HepG2 (cell line): ENCODE results near the gene CIB1. TPM values are rescaled to one million over a fixed set of nuclear protein-coding genes. Genes with fewer than 3 reads are reported as not detected.
A peak's percentile ranks its signal among the peaks of the same experiment; 100 is the strongest.

Experiments
- AKNA ChIP-seq: sonication (generic); formaldehyde crosslinking; IDR thresholded peaks from 2 replicates; pipeline ENCODE4 v1.4.0; 2020; ENCODE audit warnings: missing genetic modification reagents, borderline replicate concordance
- ARID2 ChIP-seq: sonication (generic); formaldehyde crosslinking; IDR thresholded peaks from 2 replicates; pipeline ENCODE4 v1.8.1; 2022; ENCODE audit warnings: mild to moderate bottlenecking, missing genetic modification reagents, borderline replicate concordance
- BRCA1 ChIP-seq: sonication (generic); formaldehyde crosslinking; IDR thresholded peaks from 2 replicates; pipeline ENCODE4 v1.4.0; 2020; ENCODE audit warnings: missing genetic modification reagents
- CREBL2 ChIP-seq: sonication (generic); formaldehyde crosslinking; IDR thresholded peaks from 2 replicates; pipeline ENCODE4 v1.8.1; 2023; ENCODE audit warnings: missing genetic modification reagents, mild to moderate bottlenecking, borderline replicate concordance
- ISL2 ChIP-seq: sonication (generic); formaldehyde crosslinking; IDR thresholded peaks from 2 replicates; pipeline ENCODE4 v1.5.0; 2020; ENCODE audit warnings: missing genetic modification reagents
- MIER2 ChIP-seq: IDR thresholded peaks from 2 replicates; pipeline ENCODE4 v1.6.1; 2016; ENCODE audit warnings: missing biosample characterization, missing genetic modification reagents
- NFIB ChIP-seq: sonication (generic); formaldehyde crosslinking; IDR thresholded peaks from 2 replicates; pipeline ENCODE4 v1.9.0; 2021; ENCODE audit warnings: missing genetic modification reagents, mild to moderate bottlenecking, borderline replicate concordance
- NR2F2 ChIP-seq: IDR thresholded peaks from 2 replicates; pipeline ENCODE4 v1.6.1; 2012; ENCODE audit warnings: low read depth, inconsistent platforms, borderline replicate concordance
- POLR2A ChIP-seq, 2 experiments: IDR thresholded peaks; 2 replicates each; pipeline ENCODE4 v1.6.1; 2011; ENCODE audit warnings: low read depth in 2 of 2, low read length in 2 of 2, mild to moderate bottlenecking in 1 of 2, moderate library complexity in 1 of 2; ENCODE audit not compliant: insufficient read depth in 1 of 2
- POLR2AphosphoS5 ChIP-seq: IDR thresholded peaks from 2 replicates; pipeline ENCODE4 v1.6.1; 2012; ENCODE audit warnings: low read depth, low read length
- RBAK ChIP-seq: sonication (generic); formaldehyde crosslinking; IDR thresholded peaks from 2 replicates; pipeline ENCODE4 v1.5.1; 2020; ENCODE audit warnings: mild to moderate bottlenecking, missing genetic modification reagents
- RBM39 ChIP-seq: fragments of 200-400 bp; formaldehyde crosslinking; IDR thresholded peaks from one replicate; pipeline ENCODE4 v1.6.1; 2018; ENCODE audit warnings: antibody characterized with exemption, mild to moderate bottlenecking, low read depth, low read length; ENCODE audit not compliant: poor library complexity, severe bottlenecking
- SOX6 ChIP-seq, 2 experiments: fragments of 450-650 bp in 1 of 2; sonication (generic) in 1 of 2; formaldehyde crosslinking in 1 of 2; IDR thresholded peaks; 2 replicates each; pipeline versions ENCODE4 v1.4.0 to v1.6.1; 2017 to 2020; ENCODE audit warnings: antibody characterized with exemption in 1 of 2, mild to moderate bottlenecking in 1 of 2, missing genetic modification reagents in 1 of 2
- TARDBP ChIP-seq: sonication (generic); formaldehyde crosslinking; IDR thresholded peaks from 2 replicates; pipeline ENCODE4 v1.8.0; 2022; ENCODE audit warnings: mild to moderate bottlenecking, missing genetic modification reagents
- THAP11 ChIP-seq: IDR thresholded peaks from 2 replicates; pipeline ENCODE4 v1.6.1; 2016; ENCODE audit warnings: missing biosample characterization, missing genetic modification reagents
- U2AF2 ChIP-seq: fragments of 200-400 bp; formaldehyde crosslinking; IDR thresholded peaks from 2 replicates; pipeline ENCODE4 v1.6.1; 2017; ENCODE audit warnings: low read depth, mild to moderate bottlenecking, low read length
- ZBTB21 ChIP-seq: sonication (generic); formaldehyde crosslinking; IDR thresholded peaks from 2 replicates; pipeline ENCODE4 v1.4.0; 2020; ENCODE audit warnings: missing genetic modification reagents
- ZFP36L2 ChIP-seq: sonication (generic); formaldehyde crosslinking; IDR thresholded peaks from 2 replicates; pipeline ENCODE4 v1.4.0; 2020; ENCODE audit warnings: missing genetic modification reagents
- ZNF33B ChIP-seq: sonication (generic); formaldehyde crosslinking; IDR thresholded peaks from 2 replicates; pipeline ENCODE4 v1.5.1; 2020; ENCODE audit warnings: mild to moderate bottlenecking, missing genetic modification reagents
- ZNF354B ChIP-seq: sonication (generic); formaldehyde crosslinking; IDR thresholded peaks from 2 replicates; pipeline ENCODE4 v1.8.0; 2022; ENCODE audit warnings: mild to moderate bottlenecking, missing genetic modification reagents
- ZNF549 ChIP-seq: sonication (generic); formaldehyde crosslinking; IDR thresholded peaks from 2 replicates; pipeline ENCODE4 v1.5.0; 2020; ENCODE audit warnings: missing genetic modification reagents
- ZNF761 ChIP-seq: sonication (generic); formaldehyde crosslinking; conservative IDR thresholded peaks from 2 replicates; pipeline ENCODE4 v1.4.0; 2020; ENCODE audit warnings: mild to moderate bottlenecking, missing genetic modification reagents
- polyA plus RNA-seq, 8 experiments: library from polyadenylated mRNA; depleted of rRNA in 3 of 8; stranded (reverse) in 7 of 8; unstranded in 1 of 8; fragments of >200 nt; fragmentation: Illumina TruSeq in 4 of 8; extraction: Trizol in 4 of 8; gene quantifications; 2 replicates each; pipeline versions ENCODE4 v1.2.1 to v1.2.3, GENCODE V29; 2011 to 2016; ENCODE audit warnings: low read depth in 4 of 8, missing spikeins in 1 of 8, mixed read lengths in 1 of 8; ENCODE audit not compliant: insufficient read depth in 1 of 8
- total RNA-seq, 5 experiments: library from RNA; depleted of rRNA; stranded (reverse); fragments of >200 nt; fragmentation: Illumina TruSeq; extraction: Trizol; gene quantifications; 2 replicates each; pipeline ENCODE4 v1.2.3, GENCODE V29; 2016; ENCODE audit warnings: low read depth in 1 of 5
- TF ChIP-seq, protein P1 (sequence below): sonication (generic); formaldehyde crosslinking; IDR thresholded peaks from 2 replicates; pipeline ENCODE4 v1.8.1; 2023; ENCODE audit warnings: mild to moderate bottlenecking, inconsistent platforms, moderate library complexity, missing genetic modification reagents, borderline replicate concordance

CIB1 gene
- total and polyA plus RNA-seq, 2 of the 13 experiments (the other 11 are each of a cell fraction or from before 2014, with no cell fraction given) = 38.7 to 72.7 TPM

- TF ChIP-seq MIER2 (CRISPR knock-in tag) (no peak), RBAK (no peak), AKNA (CRISPR knock-in tag) (no peak), ARID2 (CRISPR knock-in tag) (no peak), NFIB (no peak), ZNF33B (CRISPR knock-in tag) (no peak), ZFP36L2 (no peak), TARDBP (CRISPR knock-in tag) (no peak), POLR2AphosphoS5 (peak; percentile 50; the same call in 1 of the 2 replicates), CREBL2 (CRISPR knock-in tag) (0 out of 2 replicates have a peak, but pooled peaks have one; percentile 50), ZNF761 (CRISPR knock-in tag) (no peak), BRCA1 (CRISPR knock-in tag) (no peak), POLR2A (IDR thresholded peaks at IDR 0.05; ENCODE audit: insufficient read depth in 1 of 2, low read depth in 2 of 2, low read length in 2 of 2) (peak in 1 of 2 experiments; percentile 73; a peak in 3 of 4 replicates), SOX6 (IDR thresholded peaks at IDR 0.05) (no peak), SOX6 (CRISPR knock-in tag; IDR thresholded peaks at IDR 0.05) (no peak), ZNF354B (CRISPR knock-in tag) (no peak), NR2F2 (no peak), THAP11 (0 out of 2 replicates have a peak, but pooled peaks have one; percentile 13), U2AF2 (no peak), ISL2 (CRISPR knock-in tag) (no peak), ZBTB21 (CRISPR knock-in tag) (no peak), ZNF549 (CRISPR knock-in tag) (no peak), RBM39 (peak; percentile 16)
- TF ChIP-seq, protein P1, sequence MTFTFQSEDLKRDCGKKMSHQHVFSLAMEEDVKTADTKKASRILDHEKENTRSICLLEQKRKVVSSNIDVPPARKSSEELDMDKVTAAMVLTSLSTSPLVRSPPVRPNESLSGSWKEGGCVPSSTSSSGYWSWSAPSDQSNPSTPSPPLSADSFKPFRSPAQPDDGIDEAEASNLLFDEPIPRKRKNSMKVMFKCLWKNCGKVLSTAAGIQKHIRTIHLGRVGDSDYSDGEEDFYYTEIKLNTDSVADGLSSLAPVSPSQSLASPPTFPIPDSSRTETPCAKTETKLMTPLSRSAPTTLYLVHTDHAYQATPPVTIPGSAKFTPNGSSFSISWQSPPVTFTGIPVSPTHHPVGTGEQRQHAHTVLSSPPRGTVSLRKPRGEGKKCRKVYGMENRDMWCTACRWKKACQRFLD (CRISPR knock-in tag) = no peak
These were observed 32.4 kb downstream of the CIB1 start, which contains the start of gene SEMA4B (continued) for GRCh38 chr15:90201130-90201943.
